ENCODE measurements around the gene NWD2. TPM values are rescaled to one million over a fixed set of nuclear protein-coding genes. Genes with fewer than 3 reads are reported as not detected.

Gene NWD2
- polyA plus RNA-seq, 1 donor from 2014 or later = 0.06 TPM

- Histone ChIP-seq H3K79me2 (replicated peaks; ENCODE audit: insufficient read depth, low read length) (no peaks in the 10 kb centered on the region), H3K9ac (ENCODE audit: low read length) (no peak overlapping the region), H3K36me3 (ENCODE audit: insufficient read depth, low read length) (no peaks in the 10 kb centered on the region), H4K20me1 (ENCODE audit: insufficient read depth) (no peaks in the 10 kb centered on the region), H3K4me2 (ENCODE audit: low read length) (no peak overlapping the region), H2AFZ (ENCODE audit: low read depth, low read length) (no peak overlapping the region), H3K27ac (ENCODE audit: low read length) (no peak overlapping the region), H3K4me3 (ENCODE audit: low read length) (no peak overlapping the region), H3K27me3 (ENCODE audit: insufficient read depth, low read depth, low read length) (no peaks in the 10 kb centered on the region), H3K9me3 (ENCODE audit: low read length) (no peaks in the 10 kb centered on the region), H3F3A (ENCODE audit: insufficient read depth, low read length, poor library complexity, severe bottlenecking) (no peaks in the 10 kb centered on the region), H3K9me2 (ENCODE audit: insufficient read depth, low read length) (no peaks in the 10 kb centered on the region)
- TF ChIP-seq CTCF (IDR thresholded peaks at IDR 0.05; ENCODE audit: poor library complexity, severe bottlenecking) = no peak
- TF ChIP-seq TAF1 (IDR thresholded peaks at IDR 0.05; ENCODE audit: low read depth) = no peak
- no peak for TF ChIP-seq RAD21 (conservative IDR thresholded peaks at IDR 0.05)
- no peak for TF ChIP-seq MXI1 (conservative IDR thresholded peaks at IDR 0.05; ENCODE audit: poor library complexity, severe bottlenecking)
These were observed 226.6 kb downstream of the NWD2 start for GRCh38 chr4:37471093-37471492.

- Histone ChIP-seq H3K4me2 (ENCODE audit: low read length) (no peak overlapping the region), H3K9me3 (ENCODE audit: low read length) (no peaks in the 10 kb centered on the region), H3F3A (ENCODE audit: insufficient read depth, low read length, poor library complexity, severe bottlenecking) (no peaks in the 10 kb centered on the region), H2AFZ (ENCODE audit: low read depth, low read length) (no peak overlapping the region), H3K36me3 (ENCODE audit: insufficient read depth, low read length) (no peaks in the 10 kb centered on the region), H3K9me2 (ENCODE audit: insufficient read depth, low read length) (no peaks in the 10 kb centered on the region), H3K27ac (ENCODE audit: low read length) (no peak overlapping the region), H3K9ac (ENCODE audit: low read length) (no peak overlapping the region), H3K79me2 (replicated peaks; ENCODE audit: insufficient read depth, low read length) (no peaks in the 10 kb centered on the region), H3K4me3 (ENCODE audit: low read length) (no peak overlapping the region), H4K20me1 (ENCODE audit: insufficient read depth) (no peaks in the 10 kb centered on the region), H3K27me3 (ENCODE audit: insufficient read depth, low read depth, low read length) (no peaks in the 10 kb centered on the region)
- TF ChIP-seq MXI1 (conservative IDR thresholded peaks at IDR 0.05; ENCODE audit: poor library complexity, severe bottlenecking) (no peak), RAD21 (conservative IDR thresholded peaks at IDR 0.05) (no peak), CTCF (IDR thresholded peaks at IDR 0.05; ENCODE audit: poor library complexity, severe bottlenecking) (no peak), REST (IDR thresholded peaks at IDR 0.05; ENCODE audit: borderline replicate concordance) (no peak), POLR2AphosphoS5 (IDR thresholded peaks at IDR 0.05) (no peak), SMC3 (conservative IDR thresholded peaks at IDR 0.05; ENCODE audit: poor library complexity) (no peak)
These were observed 227.4 kb downstream of the NWD2 start for GRCh38 chr4:37471971-37472370.
